Mesenteric fat pad (tissue), 1 donor: Measurements from ENCODE around the gene BEST2. TPM values are rescaled to one million over a fixed set of nuclear protein-coding genes. Genes with fewer than 3 reads are reported as not detected.

Source experiments
- DNase-seq: peaks from one replicate; pipeline ENCODE4 v3.0.0-alpha.2; 2020; ENCODE audit warnings: low spot score
- total RNA-seq: library from RNA; stranded (reverse); fragmentation: NEBNext Ultra II Directional; extraction: Animal tissue kit (Norgen Biotek cat#: 25700); gene quantifications from one replicate; pipeline ENCODE4 v1.2.1, GENCODE V29; 2021
- donor health status: DM: yes; HTN: yes; CAD: no.

The BEST2 gene
- total RNA-seq, 1 donor from 2014 or later, result not detected

DNA sequence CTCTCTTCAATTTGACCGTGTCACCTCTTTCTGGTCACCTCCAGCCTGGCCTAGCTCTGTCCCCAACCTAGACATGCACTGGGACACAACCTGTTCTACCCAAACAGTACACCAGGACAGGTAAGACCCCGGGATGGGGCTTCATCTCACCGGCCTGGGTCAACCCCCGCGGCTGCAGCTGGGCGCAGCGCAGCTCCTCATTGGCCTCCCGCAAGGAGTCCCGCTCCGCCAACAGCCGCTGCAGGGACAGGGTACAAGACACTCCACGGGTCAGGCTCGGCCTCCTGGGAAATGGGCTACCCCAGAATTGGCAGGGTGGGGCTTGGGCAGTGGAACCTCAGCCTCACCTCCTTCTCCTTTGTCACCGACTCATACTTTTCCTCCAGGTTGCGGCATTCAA lies 16.1 kb downstream of the BEST2 start:
- DNase-seq, result no peak

DNA sequence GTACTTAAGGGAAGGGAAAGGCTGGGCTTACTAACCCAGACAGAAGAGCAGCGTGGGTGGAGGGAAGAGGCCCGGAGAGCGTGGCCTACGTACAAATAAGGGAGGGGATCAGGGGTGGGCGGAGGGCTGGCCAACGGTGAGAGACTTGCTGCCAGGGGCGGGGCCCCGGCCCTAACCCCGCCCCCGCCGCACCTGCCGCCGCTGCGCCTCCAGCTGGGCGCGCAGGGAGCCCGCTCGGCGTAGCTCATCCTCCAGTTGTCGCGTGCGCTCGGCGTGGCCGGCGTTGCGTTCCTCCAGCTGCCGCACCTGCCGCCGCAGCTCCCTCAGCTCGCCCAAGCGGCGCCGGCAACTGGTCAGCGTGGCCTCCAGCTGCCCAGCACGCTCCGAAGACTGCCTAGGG lies 18.1 kb downstream of the BEST2 start:
- no peak for DNase-seq

DNA sequence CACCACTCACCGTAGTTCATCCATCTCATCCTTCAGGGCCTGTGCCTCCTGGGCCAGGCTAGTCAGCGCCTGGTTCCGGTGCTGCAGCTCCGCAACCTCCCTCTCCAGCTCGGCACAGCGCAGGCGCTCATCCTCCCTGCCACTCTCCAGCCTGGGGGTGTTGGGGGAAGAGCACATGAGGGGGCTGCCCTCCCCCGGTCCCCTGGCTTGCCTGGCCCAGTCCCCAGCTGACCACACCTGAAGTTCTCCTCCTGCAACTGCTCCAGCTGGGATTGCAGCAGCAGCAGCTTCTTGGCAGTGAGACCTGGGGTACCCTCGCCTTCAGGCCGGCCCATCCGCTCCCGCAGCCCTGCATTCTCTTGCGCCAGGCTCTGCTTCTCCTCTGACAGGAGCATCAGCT lies 19.3 kb downstream of the BEST2 start:
- no peak for DNase-seq

DNA sequence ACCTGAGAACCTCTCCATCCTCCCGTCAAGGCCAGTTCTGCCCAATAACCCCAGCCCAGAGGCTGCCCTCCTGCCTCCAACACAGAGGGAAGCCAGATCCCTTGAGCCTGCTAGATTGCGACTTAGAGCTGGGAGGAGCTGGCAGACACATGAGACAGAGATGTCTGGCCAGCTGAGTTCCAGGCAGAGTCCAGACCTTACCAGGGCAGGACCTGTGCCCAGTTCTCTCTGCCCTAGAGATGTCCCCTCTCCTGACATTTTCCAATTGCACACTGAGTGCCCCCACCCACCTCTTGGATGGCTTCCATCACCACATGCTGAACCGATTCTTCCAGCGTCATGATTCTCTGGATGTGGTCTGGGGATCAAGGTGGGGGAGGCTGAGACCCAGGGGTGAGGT lies 20.7 kb downstream of the BEST2 start:
- no peak for DNase-seq

DNA sequence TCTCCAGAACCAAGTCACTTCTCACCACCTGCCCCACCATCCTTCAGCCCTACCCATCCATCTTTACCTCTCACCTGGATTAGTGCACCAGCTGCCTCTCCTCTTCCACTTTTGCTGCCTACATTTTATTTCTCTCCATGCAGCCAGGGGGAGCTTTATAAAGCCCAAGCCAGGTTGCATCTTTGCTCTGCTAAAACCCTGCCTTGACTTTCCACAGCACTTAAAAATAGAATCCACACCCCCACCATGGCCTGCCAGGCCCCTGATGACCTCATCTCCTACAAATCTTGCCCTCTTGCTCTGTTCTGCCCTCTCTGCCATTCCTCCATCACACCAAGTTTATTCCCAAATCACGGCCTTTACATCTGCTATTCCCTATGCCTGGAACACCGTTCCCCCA lies 22.0 kb downstream of the BEST2 start:
- no peak for DNase-seq

DNA sequence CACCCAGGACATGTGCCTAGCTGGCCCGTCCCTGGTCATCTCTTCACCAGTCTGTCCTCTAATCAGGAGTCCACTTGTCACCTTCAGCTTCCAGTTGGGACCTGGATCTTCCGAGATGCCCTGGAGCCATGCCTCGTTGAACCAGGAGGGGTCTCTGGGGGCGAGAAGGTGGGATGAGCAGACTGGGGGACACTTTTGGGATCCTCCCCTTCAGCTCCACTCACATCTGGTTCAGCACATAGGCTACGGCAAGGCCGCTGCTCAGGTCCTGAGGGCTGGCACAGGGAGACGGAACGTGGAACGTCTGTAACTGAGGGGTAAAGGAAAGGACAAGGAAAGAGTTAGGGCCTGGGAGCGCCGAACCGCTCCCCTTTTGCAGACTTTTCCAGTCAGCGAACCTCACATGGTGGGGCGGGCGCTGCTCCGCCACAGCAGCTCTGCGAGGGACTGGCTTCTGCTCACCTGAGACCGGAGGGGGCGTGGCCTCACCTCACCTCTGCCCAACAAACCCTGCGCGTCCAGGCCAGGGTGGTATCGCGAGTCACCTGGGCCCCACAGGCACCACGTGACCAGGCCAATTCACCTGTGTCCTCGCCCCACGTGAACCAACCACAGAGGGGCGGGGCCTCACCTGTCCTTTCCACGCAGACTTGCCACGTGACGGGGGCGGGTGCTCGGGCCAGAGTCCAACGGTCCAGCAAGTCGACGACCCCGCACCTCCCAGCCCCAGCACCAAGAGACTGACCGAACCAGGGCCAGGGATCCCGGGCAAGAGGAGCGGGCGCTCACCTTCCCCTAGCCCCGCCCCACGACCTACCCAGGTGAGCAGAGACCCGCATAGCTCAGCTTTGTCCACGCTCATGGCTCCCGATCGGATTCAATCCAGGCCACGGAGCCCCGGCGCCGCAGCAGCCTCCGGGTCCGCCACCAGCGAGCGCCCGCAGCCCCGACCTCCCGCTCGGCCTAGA lies 23.3 kb downstream of the BEST2 start, which contains the start of gene HOOK2:
Gene HOOK2 (minus strand): TSS at position 965 of the 968 bp plus-strand sequence. CDS start 103 bp downstream, at position 862.
- DNase-seq, result peak; percentile 92

DNA sequence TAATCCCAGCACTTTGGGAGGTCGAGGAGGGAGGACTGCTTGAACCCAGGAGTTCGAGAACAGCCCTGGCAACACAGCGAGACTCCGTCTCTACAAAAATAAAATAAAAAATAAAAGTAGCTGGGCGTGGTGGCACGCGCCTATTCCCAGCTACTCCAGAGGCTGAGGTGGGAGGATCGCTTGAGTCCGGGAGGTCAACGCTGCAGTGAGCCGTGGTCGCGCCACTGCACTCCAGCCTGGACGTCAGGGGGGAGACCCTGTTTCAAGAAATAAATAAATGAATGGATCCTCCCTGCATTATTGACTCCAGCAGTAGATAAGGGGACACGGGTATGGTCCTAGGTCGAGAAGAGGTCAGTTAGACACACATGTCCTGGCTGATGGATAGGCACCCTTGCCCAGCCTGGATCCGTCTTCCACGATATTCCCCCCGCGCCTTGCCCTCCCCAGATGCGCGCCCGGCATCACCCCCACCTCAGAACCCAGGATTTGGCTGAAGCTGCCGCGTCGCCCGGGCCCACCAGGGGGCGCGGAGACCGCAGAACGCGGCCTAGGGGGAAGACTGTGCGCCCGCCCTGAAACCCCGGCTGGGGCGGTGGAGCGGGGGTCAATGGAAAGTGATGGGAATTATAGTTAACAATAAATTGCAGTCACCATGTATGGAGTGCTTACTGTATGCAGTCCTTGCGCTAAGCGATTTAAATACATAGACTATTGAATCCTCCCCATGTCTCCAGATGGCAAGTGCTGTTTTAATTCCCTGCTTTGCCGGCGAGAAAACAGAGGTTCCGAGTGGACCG lies 25.8 kb downstream of the BEST2 start:
- DNase-seq, result peak; percentile 96

DNA sequence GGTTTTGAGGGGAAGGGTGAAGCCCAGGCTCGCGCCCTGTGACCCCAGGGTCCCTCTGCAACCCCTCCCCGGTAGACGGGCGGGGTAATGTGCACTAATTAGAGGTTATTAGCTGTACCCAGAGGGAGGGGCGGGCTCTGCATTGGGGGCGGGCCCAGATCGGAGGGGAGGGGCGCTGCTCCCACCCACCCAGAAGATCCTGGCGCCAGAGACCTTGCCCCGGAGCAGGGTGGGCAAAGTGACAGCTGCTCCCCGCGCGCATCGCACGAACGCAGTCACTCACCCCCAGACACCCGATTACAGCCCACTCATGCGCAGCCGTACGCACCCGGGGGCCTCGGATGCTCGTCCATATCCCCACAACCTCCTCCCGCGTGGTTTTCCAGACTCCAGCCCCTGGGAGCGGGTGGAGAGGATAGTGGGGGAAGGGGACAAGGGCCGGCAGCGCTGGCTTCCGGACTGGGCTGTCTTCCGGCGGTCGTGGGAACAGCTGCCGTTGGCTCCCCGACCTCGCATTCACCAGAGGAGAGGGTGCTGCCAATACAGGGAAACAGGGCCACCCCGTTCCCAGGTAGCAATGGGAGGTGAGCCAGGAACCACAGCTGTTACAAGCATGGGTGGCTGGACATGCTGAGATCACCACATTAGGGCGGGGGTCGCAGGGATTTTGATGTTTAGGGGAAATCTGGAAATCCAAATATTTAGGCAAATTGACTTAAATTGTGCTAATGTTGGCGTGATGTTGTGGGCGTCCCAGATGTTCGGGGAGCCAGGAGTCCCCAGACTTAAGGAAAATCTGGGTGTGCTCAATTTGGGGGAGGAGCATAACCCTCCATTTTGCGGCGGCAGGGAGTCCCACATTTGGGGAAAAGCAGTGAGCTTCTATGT lies 26.7 kb downstream of the BEST2 start:
- DNase-seq, result peak; percentile 91

DNA sequence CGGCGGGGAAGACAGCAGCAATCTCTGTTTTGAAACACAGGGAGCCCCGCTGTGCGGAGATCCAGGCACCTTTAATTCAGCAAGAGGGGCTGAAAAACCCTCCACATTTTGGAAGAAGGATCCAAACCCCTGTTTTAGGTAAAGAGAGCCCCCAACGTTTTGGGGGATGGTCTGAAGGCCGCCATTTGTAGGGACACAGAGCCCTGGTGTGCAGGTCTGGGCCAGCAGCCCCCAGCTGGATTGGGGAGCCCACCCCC lies 27.2 kb downstream of the BEST2 start:
- no peak for DNase-seq

DNA sequence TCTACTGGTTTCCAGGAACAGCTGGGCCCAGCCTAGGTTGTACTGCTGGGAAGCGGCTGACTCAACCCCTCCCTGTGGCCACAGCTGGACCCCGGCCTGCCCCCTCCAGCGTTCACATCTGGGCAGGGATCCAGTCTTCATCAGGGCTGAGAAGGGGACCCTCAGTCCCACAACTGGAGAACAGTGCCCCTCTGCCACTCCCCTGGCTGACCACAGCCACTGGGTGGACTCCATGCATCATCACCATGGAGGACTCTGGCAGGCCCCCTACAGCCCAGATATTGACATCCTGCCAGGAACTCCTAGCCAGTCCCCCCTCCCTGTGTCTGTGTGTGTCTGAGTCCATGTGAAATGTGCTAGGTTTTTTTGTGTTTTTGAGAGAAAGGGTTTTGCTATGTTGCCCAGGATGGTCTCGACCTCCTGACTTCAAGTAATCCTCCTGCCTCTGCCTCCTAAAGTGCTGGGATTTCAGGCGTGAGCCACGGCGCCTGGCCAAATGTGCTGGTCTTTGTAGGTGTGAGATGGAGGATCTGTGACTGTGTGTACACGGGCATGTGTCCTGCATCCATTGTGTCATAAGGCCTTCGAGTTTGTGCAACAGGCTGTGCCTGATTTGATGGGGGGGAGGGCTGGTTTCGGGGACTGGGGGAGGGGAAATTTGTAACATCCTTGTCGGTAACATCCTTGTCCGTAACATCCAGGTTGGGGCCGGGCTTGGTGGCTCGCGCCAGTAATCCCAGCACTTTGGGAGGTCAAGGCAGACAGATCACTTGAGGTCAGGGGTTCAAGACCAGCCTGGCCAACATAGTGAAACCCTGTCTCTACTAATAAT lies 27.8 kb downstream of the BEST2 start:
- DNase-seq, result peak; percentile 93

DNA sequence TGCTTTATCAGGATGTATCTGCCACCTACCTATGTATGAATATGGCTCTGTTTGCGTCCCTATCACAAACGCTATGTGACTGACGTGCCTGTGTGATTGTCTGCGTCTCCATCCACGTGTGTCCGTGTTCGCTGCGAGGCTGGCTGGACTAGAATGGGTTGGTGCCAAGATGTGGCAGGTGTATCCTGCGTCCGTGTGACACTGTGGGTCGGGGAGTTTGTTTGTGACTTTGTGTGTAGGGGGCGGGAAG lies 30.5 kb downstream of the BEST2 start:
- no peak for DNase-seq

DNA sequence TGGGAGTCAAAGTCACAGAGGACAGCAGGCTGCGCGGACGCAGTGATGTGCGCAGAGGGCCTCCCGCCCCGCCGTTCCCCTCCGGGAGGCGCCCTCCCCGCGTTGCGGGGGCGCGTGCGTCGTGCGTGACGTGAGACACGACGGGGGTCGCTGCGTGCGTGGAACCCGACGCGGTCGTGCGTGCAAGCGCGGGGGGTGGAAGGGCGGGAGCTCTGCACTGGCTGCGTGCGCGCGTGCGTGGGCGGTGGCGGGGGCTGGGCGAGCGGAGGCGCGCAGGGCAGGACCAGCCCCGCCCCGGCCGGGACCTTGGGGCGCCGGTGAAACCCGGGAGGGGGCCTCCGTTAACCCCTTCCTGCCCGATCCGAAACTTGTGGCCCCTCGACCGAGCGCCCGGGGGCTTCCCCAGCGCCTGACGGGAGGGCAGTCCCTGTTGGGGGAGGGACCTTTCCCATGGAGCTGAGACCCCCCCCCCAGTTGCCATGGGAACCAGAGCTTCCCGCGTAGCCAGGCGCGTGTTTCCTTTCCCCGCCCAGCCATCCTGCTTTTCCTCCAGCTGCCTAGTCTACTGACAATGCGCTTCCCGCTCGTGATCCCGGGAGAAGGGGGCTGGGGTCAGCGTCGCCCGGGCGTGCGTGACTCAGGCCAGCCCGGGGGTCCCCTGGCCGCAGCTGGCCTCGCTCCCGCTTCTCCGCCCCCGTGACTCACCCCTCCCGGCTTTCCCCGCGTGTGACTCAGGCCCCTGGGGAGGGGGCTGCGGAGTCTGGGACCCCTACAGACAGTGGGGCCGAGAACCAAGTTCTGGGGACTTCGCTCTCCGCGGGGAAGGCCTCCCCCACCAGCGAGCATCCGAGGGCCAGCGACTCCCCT lies 31.1 kb downstream of the BEST2 start:
- peak; percentile 98 for DNase-seq

DNA sequence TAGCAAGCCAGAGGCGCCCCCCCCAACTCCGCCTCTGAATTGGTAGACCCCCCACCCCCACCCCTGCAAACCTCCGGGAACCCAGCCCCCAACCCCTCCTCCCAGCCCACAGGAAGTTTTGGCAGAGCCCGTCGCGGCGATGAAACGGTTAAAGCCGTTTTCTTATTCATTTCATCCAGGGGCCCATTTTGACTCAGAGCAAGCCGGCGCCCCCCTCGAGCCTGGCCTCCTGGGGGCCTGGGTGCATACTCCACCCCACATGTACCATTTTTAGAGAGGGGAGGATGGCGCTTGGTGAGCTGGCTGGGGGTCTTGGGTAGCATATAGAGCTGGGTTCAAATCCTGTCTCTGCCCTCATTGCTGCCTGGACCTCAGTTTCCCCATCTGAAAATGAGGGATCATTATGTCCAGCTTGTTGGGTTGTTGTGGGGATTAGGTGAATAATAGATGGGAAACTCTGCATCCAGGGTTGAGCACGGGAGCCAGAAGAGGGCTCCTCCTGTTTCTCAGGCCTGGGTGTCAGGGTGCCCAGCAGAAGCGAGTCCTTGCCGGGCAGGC lies 31.8 kb downstream of the BEST2 start:
- DNase-seq, result no peak

DNA sequence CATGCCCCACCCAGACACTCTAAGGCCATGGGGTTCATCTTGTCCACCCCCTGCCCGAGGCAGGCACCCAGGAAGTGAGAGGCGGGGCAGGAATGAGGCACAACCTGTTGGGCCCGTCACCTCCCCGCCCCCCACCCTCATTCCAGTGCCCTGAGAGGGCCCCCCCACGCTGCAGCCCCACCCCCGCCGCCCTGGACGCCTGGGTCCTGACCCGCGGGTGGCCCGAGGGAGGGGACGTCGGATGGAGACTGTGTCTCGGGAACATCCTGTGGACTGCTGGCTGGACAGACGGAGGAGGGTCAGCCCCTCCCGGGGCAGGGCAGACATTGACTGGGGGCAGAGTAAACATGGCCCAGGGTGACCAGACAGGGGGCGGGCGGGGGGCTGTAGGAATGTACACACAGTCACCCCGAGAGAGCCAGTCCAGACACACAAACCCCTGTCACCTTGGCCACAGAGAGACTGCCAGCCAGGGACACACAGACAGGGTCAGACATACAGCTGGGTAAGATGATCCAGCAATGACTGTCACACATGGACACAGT lies 32.3 kb downstream of the BEST2 start:
- no peak for DNase-seq

DNA sequence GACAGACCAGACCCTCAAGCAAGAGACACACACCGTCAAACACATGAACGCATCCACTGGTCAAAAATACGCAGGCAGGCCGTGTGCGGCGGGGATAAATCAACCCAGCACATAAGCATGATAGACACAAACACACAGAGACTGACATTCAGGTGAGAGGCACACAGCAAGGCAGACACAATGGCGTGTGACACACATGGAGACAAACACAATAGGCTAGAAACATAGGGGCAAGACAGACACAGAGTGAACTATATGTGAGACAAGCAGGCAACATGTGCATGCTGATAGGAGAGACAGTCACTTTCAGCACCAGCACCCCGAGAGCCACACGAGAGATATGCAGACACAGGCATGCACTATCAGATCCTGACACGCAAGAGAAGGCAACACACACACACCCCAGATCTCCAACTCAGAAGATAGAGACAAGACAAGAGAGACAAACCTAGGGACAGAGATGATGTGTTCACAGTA lies 32.8 kb downstream of the BEST2 start:
- no peak for DNase-seq

DNA sequence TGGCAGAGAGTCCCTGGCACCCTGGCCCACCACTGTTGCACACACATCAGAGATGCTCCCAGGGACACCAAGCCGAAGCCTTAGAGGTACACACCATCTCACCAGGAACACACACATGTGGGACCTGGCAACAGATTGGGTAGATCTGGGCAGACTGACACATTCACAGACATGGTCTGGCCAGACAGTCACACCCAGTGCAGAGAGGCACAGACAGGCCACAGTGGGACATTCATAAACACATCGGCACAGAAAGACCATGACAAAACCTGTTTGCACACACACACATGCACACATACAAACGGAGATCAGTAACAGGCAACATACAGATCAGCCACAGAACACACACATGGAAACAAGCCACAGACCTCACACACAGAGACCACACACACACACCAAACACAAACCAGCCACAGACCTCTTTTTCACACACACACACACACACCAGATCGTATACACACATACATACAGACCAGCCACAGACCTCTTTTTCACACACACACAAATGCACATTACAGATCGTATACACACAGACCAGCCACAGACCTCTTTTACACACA lies 33.4 kb downstream of the BEST2 start:
- no peak for DNase-seq

DNA sequence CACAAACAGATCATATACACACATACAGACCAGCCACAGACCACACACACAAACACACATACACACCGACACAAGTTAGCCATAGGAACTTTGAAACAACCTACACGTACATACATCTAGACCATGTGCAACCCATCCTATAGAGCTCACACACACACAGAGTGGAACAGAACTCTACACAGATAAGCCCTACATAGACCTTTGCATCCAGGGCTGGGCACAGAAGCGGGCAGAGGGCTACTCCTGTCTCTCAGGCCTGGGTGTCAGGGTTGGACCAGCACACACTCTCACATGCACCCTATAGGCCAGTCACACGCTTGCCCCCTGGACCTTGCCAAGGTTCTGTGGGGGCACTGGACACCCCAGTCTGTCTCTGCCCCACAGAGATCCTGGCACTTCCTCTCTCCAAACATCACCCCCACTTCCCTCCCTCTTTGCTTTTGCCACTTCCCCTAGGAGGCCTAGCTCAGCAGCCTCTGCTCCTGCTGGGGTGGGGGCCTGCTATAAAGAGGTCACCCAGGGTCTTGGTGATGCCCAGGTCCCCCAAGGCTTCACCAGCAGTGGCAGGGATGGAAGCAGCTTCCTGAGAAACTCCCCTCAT lies 33.9 kb downstream of the BEST2 start:
- DNase-seq, result no peak

DNA sequence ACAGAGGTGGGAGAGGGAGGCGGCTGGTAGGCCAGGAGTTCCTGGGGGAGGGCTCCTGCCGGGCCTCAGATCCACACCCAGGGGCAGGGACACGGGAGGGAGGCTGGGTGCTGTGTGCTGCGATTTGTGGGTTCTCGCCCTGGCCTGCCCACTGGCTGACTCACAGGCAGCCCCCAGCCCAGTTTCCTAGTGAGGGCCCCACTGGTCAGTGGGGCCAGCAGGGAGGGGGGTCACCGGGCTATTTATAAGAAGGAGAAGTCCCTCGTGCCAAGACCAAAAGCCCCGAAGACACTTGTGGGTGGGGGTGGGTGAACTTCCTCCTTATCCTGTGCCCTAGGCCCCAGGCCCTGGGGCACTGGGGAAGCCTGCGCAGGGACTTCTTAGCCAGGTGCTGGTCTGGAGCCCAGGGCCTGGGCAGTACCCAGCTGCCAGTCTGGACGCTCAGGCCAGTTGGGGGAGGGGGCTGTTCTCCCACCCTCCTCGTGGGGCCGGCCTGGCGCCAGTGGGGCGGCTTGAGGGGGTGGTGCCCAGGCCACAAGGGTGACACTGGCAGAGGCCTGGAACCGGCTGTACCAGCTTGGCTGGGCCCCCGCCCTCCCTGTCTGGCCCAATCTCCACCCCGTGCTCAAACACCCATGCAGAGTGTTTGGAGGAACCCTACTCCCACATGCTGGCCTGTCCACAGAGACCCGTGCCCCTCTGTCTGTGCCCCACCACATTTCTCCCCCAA lies 34.7 kb downstream of the BEST2 start:
- no peak for DNase-seq
